ENCODE results near the gene SLC31A1. TPM values are rescaled to one million over a fixed set of nuclear protein-coding genes. Genes with fewer than 3 reads are reported as not detected.
"Not testable (repeated sequence)": the region's sequence is repeated elsewhere in the genome, so short reads cannot be mapped to it uniquely, and the experiment has no call there.

Gene SLC31A1
- total and polyA plus RNA-seq, 2 of the 8 experiments (the other 6 are each of a cell fraction or from before 2014, with no cell fraction given), result 23.9 to 40.8 TPM

- not testable (repeated sequence) for H2BK5ac ChIP-seq (ENCODE audit: low read depth, low read length); H3K4ac ChIP-seq (replicated peaks; ENCODE audit: insufficient read length, low read depth, low read length); FAIRE-seq; H3K18ac ChIP-seq (ENCODE audit: extremely low read depth, low read length); H2AK5ac ChIP-seq (ENCODE audit: low read depth, low read length); H2BK120ac ChIP-seq (replicated peaks; ENCODE audit: low read depth, low read length); H2BK12ac ChIP-seq (ENCODE audit: low read depth, low read length); H3K4me1 ChIP-seq (replicated peaks in 1 of 4; ENCODE audit: control insufficient read depth in 3 of 4, insufficient read depth in 4 of 4, low read length in 3 of 4); H3K4me3 ChIP-seq (ENCODE audit: extremely low read depth in 1 of 4, insufficient read depth in 2 of 4, low read depth in 3 of 4, low read length in 4 of 4); H3K79me1 ChIP-seq (ENCODE audit: low read depth, low read length); H3K14ac ChIP-seq (ENCODE audit: insufficient read length); H4K20me1 ChIP-seq (replicated peaks in 1 of 2; ENCODE audit: control insufficient read depth in 1 of 2, insufficient read depth in 2 of 2, low read length in 2 of 2); DNase-seq (ENCODE audit: low read depth in 1 of 2, low spot score in 2 of 2); H3K79me2 ChIP-seq (ENCODE audit: control insufficient read depth in 1 of 2, insufficient read depth in 2 of 2, low read length in 2 of 2); H3K27ac ChIP-seq (ENCODE audit: low read depth, low read length); H3K56ac ChIP-seq (replicated peaks; ENCODE audit: insufficient read length, low read depth, low read length); H4K91ac ChIP-seq (replicated peaks; ENCODE audit: insufficient read length, low read length); H3K9me3 ChIP-seq (ENCODE audit: insufficient read depth in 2 of 2, low read depth in 1 of 2, low read length in 1 of 2); H4K8ac ChIP-seq (ENCODE audit: extremely low read depth, insufficient read depth, low read length); H2BK20ac ChIP-seq (ENCODE audit: low read length); H3K9ac ChIP-seq (replicated peaks in 1 of 4; ENCODE audit: extremely low read depth in 1 of 4, low read depth in 3 of 4, low read length in 3 of 4); H3K23me2 ChIP-seq (ENCODE audit: low read depth, low read length); H3K4me2 ChIP-seq (ENCODE audit: insufficient read depth in 1 of 2, low read depth in 2 of 2, low read length in 2 of 2); H2AFZ ChIP-seq (ENCODE audit: low read length); H3K23ac ChIP-seq (ENCODE audit: insufficient read length); H2BK15ac ChIP-seq (ENCODE audit: low read length); H3K27me3 ChIP-seq (replicated peaks in 1 of 4; ENCODE audit: control insufficient read depth in 3 of 4, extremely low read depth in 1 of 4, insufficient read depth in 3 of 4, low read length in 3 of 4); H4K5ac ChIP-seq (ENCODE audit: insufficient read length, low read depth, low read length)
- H3K36me3 ChIP-seq (ENCODE audit: control insufficient read depth in 2 of 4, insufficient read depth in 4 of 4, low read length in 3 of 4), result peaks cover 3 to 23% (median 18%) of the 10 kb centered on the region in 4 experiments; a peak in 7 of 8 replicates
- CTCF ChIA-PET (ENCODE audit: partially characterized antibody), result interaction anchor here (1.2 to 2.3 kb wide), 3 partner anchors 13 to 22 kb away, joined by 3 to 12 read pairs (median 5); partner anchors contain the start of genes CDC26 and PRPF4
- 95% methylated on average over 8 of the region's 8 CpGs; no CpG with 5 or more reads in 1 of the 2 experiments for WGBS, 2 experiments (ENCODE audit: extremely low coverage in 1 of 2, insufficient coverage in 1 of 2, insufficient read length in 1 of 2, insufficient replicate concordance in 2 of 2, low coverage in 1 of 2, low lambda C conversion rate in 2 of 2, missing lambda C conversion rate in 1 of 2)
- POLR2A ChIA-PET (ENCODE audit: partially characterized antibody), result interaction anchor here (0.5 to 0.9 kb wide), 3 partner anchors 9 to 57 kb away, joined by 3 to 4 read pairs (median 3); no protein-coding TSS in a partner anchor
These were observed 74.9 kb downstream of the SLC31A1 start for GRCh38 chr9:113296247-113296646.
